ENCODE measurements around the gene CCR8.
"Not testable (repeated sequence)": the region's sequence is repeated elsewhere in the genome, so short reads cannot be mapped to it uniquely, and the experiment has no call there.

CCR8 gene

GRCh38 chr3:39358333-39358732, 28.8 kb downstream of the CCR8 start:
- DNase-seq (ENCODE audit: low read depth in 2 of 2): no peak
- no peak for TF ChIP-seq CTCF (IDR thresholded peaks at IDR 0.05; ENCODE audit: low read depth, low read length)
- H3K4me3 ChIP-seq (replicated peaks in 1 of 2; ENCODE audit: low read depth in 2 of 2, low read length in 2 of 2): no peak overlapping the region

DNA sequence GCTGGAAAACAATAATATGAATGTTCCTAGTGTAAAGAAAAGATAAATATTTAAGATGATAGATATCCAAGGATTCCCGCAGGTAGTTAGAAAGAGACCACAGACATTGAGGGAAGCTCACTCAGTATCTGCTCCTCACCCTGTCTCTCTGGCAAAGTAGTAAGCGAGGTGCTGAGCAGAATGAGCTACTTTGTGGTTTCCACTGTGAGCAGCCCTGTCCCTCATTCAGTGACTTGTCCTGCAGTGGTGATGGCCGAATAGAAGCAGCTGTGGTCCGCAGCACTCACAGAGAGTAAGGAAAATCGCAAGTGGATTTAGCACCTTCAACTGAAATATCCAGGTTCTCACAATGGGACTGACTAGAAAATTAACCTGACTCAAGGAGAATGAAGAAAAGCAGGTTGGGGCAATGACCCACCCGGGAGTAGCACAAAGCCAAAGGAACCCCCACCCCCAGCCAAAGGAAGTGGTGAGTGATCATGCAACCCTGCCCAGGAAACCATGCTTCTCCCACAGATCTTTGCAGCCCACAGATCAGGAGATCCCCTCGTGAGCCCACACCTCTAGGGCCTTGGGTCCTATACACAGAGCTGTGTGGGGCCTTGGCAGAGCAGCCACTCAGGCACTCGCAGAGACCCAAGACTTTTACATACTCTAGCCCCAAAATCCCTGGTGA, 31.9 kb downstream of the CCR8 start:
- no peak for DNase-seq (ENCODE audit: low read depth in 2 of 2)
- TF ChIP-seq CTCF (IDR thresholded peaks at IDR 0.05; ENCODE audit: low read depth, low read length): no peak
- H3K4me3 ChIP-seq (replicated peaks in 1 of 2; ENCODE audit: low read depth in 2 of 2, low read length in 2 of 2): no peak overlapping the region

DNA sequence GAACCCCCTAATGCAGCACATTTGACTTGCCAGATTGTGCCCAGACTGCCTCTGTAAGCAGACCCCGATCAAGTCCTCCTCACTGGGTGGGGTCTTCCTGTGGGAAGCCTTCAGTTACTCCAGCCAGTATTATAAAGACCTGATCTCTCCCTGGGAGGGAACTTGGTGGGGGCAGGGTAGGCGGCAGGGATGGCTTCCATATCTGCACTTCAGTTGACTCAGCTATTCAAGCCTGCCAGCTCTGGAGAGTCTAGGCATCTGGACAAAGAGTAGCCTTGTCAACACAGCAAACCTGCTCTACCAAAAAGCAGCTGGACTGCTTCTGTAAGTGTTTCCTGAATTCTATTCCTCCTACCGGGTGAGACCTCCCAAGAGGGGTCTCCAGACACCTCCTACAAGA, 32.7 kb downstream of the CCR8 start:
- H3K4me3 ChIP-seq (replicated peaks in 1 of 2; ENCODE audit: low read depth in 2 of 2, low read length in 2 of 2): no peak overlapping the region
- no peak for TF ChIP-seq CTCF (IDR thresholded peaks at IDR 0.05; ENCODE audit: low read depth, low read length)

DNA sequence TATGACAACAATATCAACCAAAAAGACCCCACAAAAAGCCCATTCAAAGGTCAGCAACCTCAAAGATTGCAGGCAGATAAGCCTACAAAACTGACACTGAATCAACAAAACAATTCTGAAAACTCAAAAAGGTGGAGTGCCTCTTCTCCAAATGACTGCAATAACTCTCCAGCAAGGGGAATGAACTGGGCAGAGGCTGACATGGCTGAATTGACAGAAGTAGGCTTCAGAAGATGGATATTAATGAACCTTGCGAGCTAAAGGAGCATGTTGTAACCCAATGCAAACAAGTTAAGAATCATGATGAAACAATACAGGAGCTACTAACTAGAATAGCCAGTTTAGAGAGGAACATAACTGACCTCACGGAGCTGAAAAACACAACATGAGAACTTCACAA, 33.3 kb downstream of the CCR8 start:
- TF ChIP-seq CTCF (IDR thresholded peaks at IDR 0.05; ENCODE audit: low read depth, low read length): no peak

More for the DNA sequence above, 32.7 kb downstream of the CCR8 start:
- DNase-seq (ENCODE audit: low read depth in 2 of 2): peak in 1 of 2 donors; percentile 67

DNA sequence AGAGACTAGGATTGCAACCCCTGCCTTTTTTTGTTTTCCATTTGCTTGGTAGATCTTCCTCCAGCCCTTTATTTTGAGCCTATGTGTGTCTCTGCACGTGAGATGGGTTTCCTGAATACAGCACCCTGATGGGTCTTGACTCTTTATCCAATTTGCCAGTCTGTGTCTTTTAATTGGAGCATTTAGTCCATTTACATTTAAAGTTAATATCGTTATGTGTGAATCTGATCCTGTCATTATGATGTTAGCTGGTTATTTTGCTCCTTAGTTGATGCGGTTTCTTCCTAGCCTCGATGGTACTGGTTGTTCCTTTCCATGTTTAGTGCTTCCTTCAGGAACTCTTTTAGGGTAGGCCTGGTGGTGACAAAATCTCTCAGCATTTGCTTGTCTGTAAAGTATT, 40.9 kb downstream of the CCR8 start:
- DNase-seq (ENCODE audit: low read depth in 2 of 2); H3K4me3 ChIP-seq (replicated peaks in 1 of 2; ENCODE audit: low read depth in 2 of 2, low read length in 2 of 2): not testable (repeated sequence)

More for the DNA sequence above, 33.3 kb downstream of the CCR8 start:
- H3K4me3 ChIP-seq (replicated peaks in 1 of 2; ENCODE audit: low read depth in 2 of 2, low read length in 2 of 2): no peak overlapping the region
- no peak for DNase-seq (ENCODE audit: low read depth in 2 of 2)

GRCh38 chr3:39372833-39373232, 43.3 kb downstream of the CCR8 start:
- no peak for TF ChIP-seq CTCF (IDR thresholded peaks at IDR 0.05; ENCODE audit: low read depth, low read length)
- no peak overlapping the region for H3K4me3 ChIP-seq (replicated peaks in 1 of 2; ENCODE audit: low read depth in 2 of 2, low read length in 2 of 2)
- no peak for DNase-seq (ENCODE audit: low read depth in 2 of 2)

- DNase-seq (ENCODE audit: low read depth in 2 of 2): peak in 1 of 2 donors; percentile 9
- no peak for TF ChIP-seq CTCF (IDR thresholded peaks at IDR 0.05; ENCODE audit: low read depth, low read length)
- H3K4me3 ChIP-seq (replicated peaks in 1 of 2; ENCODE audit: low read depth in 2 of 2, low read length in 2 of 2): no peak overlapping the region
Observed at GRCh38 chr3:39376959-39377634, 47.6 kb downstream of the CCR8 start.
